Astrocyte of the cerebellum (primary cell): ENCODE results near the gene TEX44.
A peak's percentile ranks its signal among the peaks of the same experiment; 100 is the strongest.
"Not testable (repeated sequence)": the region's sequence is repeated elsewhere in the genome, so short reads cannot be mapped to it uniquely, and the experiment has no call there.

Experiments
- DNase-seq: peaks from one replicate; pipeline ENCODE4 v3.0.0-alpha.2; 2011; ENCODE audit warnings: low read depth
- H3K4me3 ChIP-seq: 2 replicates; pipeline ENCODE4 v1.5.1; 2011; ENCODE audit warnings: mild to moderate bottlenecking, low read depth, low read length, moderate library complexity
- in situ Hi-C: cut with HindIII; loops from 2 replicates; pipeline ENCODE4 v1.10.0; 2017; ENCODE audit warnings: low sequenced_read_pairs
- TF ChIP-seq, protein P1 (sequence below): IDR thresholded peaks from 2 replicates; pipeline ENCODE4 v1.5.1; 2012; ENCODE audit warnings: low read length, low read depth, moderate library complexity, mild to moderate bottlenecking; ENCODE audit errors: missing control alignments

The TEX44 gene

DNA sequence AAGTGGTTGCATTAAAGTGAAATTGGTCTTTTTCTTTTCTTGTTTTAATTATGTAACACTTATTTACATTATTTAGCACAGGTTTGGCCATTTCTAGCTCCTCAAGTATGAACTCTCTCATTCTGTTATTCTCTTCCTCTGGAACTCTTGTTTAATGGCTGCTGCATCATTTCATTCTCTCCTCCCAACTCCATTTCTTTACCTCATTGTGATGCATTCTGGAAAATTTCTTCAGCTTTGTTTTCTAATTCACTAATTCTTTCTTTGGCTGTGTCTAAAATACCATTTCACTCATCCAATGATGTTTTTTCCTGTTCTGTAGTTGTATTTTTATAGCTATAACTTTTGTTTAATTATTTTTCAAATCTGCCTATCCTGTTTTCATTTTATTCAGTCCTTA is 39.9 kb upstream of the TEX44 start:
- in situ Hi-C loops = no loop called here
- H3K4me3 ChIP-seq = no peak overlapping the region
- no peak for DNase-seq
- TF ChIP-seq, protein P1, sequence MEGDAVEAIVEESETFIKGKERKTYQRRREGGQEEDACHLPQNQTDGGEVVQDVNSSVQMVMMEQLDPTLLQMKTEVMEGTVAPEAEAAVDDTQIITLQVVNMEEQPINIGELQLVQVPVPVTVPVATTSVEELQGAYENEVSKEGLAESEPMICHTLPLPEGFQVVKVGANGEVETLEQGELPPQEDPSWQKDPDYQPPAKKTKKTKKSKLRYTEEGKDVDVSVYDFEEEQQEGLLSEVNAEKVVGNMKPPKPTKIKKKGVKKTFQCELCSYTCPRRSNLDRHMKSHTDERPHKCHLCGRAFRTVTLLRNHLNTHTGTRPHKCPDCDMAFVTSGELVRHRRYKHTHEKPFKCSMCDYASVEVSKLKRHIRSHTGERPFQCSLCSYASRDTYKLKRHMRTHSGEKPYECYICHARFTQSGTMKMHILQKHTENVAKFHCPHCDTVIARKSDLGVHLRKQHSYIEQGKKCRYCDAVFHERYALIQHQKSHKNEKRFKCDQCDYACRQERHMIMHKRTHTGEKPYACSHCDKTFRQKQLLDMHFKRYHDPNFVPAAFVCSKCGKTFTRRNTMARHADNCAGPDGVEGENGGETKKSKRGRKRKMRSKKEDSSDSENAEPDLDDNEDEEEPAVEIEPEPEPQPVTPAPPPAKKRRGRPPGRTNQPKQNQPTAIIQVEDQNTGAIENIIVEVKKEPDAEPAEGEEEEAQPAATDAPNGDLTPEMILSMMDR = no peak

GRCh38 chr2:231554327-231554726 is 38.3 kb upstream of the TEX44 start:
- in situ Hi-C loops = no loop called here
- DNase-seq = no peak
- H3K4me3 ChIP-seq = no peak overlapping the region
- TF ChIP-seq, protein P1 = no peak

GRCh38 chr2:231554748-231555545 is 37.7 kb upstream of the TEX44 start:
- in situ Hi-C loops = no loop called here
- TF ChIP-seq, protein P1 = no peak
- H3K4me3 ChIP-seq = no peak overlapping the region
- DNase-seq = no peak

GRCh38 chr2:231556496-231556895 is 36.2 kb upstream of the TEX44 start:
- in situ Hi-C loops, DNase-seq, H3K4me3 ChIP-seq: not testable (repeated sequence)

GRCh38 chr2:231556981-231557380 is 35.7 kb upstream of the TEX44 start:
- no peak for DNase-seq
- in situ Hi-C loops = no loop called here
- TF ChIP-seq, protein P1 = no peak
- no peak overlapping the region for H3K4me3 ChIP-seq

GRCh38 chr2:231557571-231558217 is 35.0 kb upstream of the TEX44 start:
- in situ Hi-C loops = no loop called here
- no peak overlapping the region for H3K4me3 ChIP-seq

More at GRCh38 chr2:231557571-231558217, 35.0 kb upstream of the TEX44 start:
- peak; percentile 54 for DNase-seq
- TF ChIP-seq, protein P1 = peak; percentile 68
